Measurements from ENCODE around the gene ZFHX3. TPM values are rescaled to one million over a fixed set of nuclear protein-coding genes. Genes with fewer than 3 reads are reported as not detected.

Gene ZFHX3
- polyA plus RNA-seq, 1 donor from 2014 or later = 26.4 TPM

GRCh38 chr16:73051961-73052360 lies 4.0 kb upstream of the ZFHX3 start:
- H3K9me2 ChIP-seq (ENCODE audit: insufficient read depth, low read length) = no peaks in the 10 kb centered on the region
- no peak overlapping the region for H2AFZ ChIP-seq (ENCODE audit: low read depth, low read length)
- H3F3A ChIP-seq (ENCODE audit: insufficient read depth, low read length, poor library complexity, severe bottlenecking) = peaks cover 21% of the 10 kb centered on the region
- H4K20me1 ChIP-seq (ENCODE audit: insufficient read depth) = no peaks in the 10 kb centered on the region
- peak overlapping the region; percentile 96 for H3K4me2 ChIP-seq (ENCODE audit: low read length)
- TF ChIP-seq CTCF (IDR thresholded peaks at IDR 0.05; ENCODE audit: poor library complexity, severe bottlenecking) = no peak
- TF ChIP-seq TAF1 (IDR thresholded peaks at IDR 0.05; ENCODE audit: low read depth) = no peak
- TF ChIP-seq POLR2AphosphoS5 (IDR thresholded peaks at IDR 0.05) = peak; percentile 55
- peak overlapping the region; percentile 99 for H3K27ac ChIP-seq (ENCODE audit: low read length)
- H3K9me3 ChIP-seq (ENCODE audit: low read length) = no peaks in the 10 kb centered on the region
- H3K4me3 ChIP-seq (ENCODE audit: low read length) = peak overlapping the region; percentile 75
- peaks cover 97% of the 10 kb centered on the region for H3K79me2 ChIP-seq (replicated peaks; ENCODE audit: insufficient read depth, low read length)
- H3K27me3 ChIP-seq (ENCODE audit: insufficient read depth, low read depth, low read length) = no peaks in the 10 kb centered on the region
- no peaks in the 10 kb centered on the region for H3K36me3 ChIP-seq (ENCODE audit: insufficient read depth, low read length)
- peak overlapping the region; percentile 98 for H3K9ac ChIP-seq (ENCODE audit: low read length)

- no peak for TF ChIP-seq RAD21 (conservative IDR thresholded peaks at IDR 0.05)
- TF ChIP-seq POLR2AphosphoS5 (IDR thresholded peaks at IDR 0.05) = no peak
- no peak for TF ChIP-seq CTCF (IDR thresholded peaks at IDR 0.05; ENCODE audit: poor library complexity, severe bottlenecking)
- no peak for TF ChIP-seq EP300 (conservative IDR thresholded peaks at IDR 0.05; ENCODE audit: poor library complexity, severe bottlenecking)
- no peak for TF ChIP-seq TAF1 (IDR thresholded peaks at IDR 0.05; ENCODE audit: low read depth)
- no peak for TF ChIP-seq EZH2 (IDR thresholded peaks at IDR 0.05; ENCODE audit: borderline replicate concordance, insufficient read depth, low read length, poor library complexity, severe bottlenecking)
- TF ChIP-seq MXI1 (conservative IDR thresholded peaks at IDR 0.05; ENCODE audit: poor library complexity, severe bottlenecking) = no peak
- TF ChIP-seq REST (IDR thresholded peaks at IDR 0.05; ENCODE audit: borderline replicate concordance) = no peak
- TF ChIP-seq SMC3 (conservative IDR thresholded peaks at IDR 0.05; ENCODE audit: poor library complexity) = no peak
- Histone ChIP-seq H3K9me2 (ENCODE audit: insufficient read depth, low read length) (no peaks in the 10 kb centered on the region), H3K4me2 (ENCODE audit: low read length) (peak overlapping the region; percentile 96), H3K9me3 (ENCODE audit: low read length) (no peaks in the 10 kb centered on the region), H3K9ac (ENCODE audit: low read length) (peak overlapping the region; percentile 98), H3K27me3 (ENCODE audit: insufficient read depth, low read depth, low read length) (no peaks in the 10 kb centered on the region), H3K79me2 (replicated peaks; ENCODE audit: insufficient read depth, low read length) (peaks cover 97% of the 10 kb centered on the region), H3K4me3 (ENCODE audit: low read length) (peak overlapping the region; percentile 75), H2AFZ (ENCODE audit: low read depth, low read length) (no peak overlapping the region), H3K27ac (ENCODE audit: low read length) (peak overlapping the region; percentile 99), H3K36me3 (ENCODE audit: insufficient read depth, low read length) (no peaks in the 10 kb centered on the region), H3F3A (ENCODE audit: insufficient read depth, low read length, poor library complexity, severe bottlenecking) (peaks cover 17% of the 10 kb centered on the region), H4K20me1 (ENCODE audit: insufficient read depth) (no peaks in the 10 kb centered on the region)
Measured at GRCh38 chr16:73051226-73051625, 3.3 kb upstream of the ZFHX3 start.

All from neural cell (in vitro differentiated cells).